ENCODE results near the gene ADCY10. TPM values are rescaled to one million over a fixed set of nuclear protein-coding genes. Genes with fewer than 3 reads are reported as not detected.
"Not testable (repeated sequence)": the region's sequence is repeated elsewhere in the genome, so short reads cannot be mapped to it uniquely, and the experiment has no call there.

ADCY10 gene
- total RNA-seq, 6 experiments from 2014 or later = 0.43 to 5.8 (median 1.5) TPM

- no peaks in the 10 kb centered on the region for H3K27me3 ChIP-seq
- TF ChIP-seq CTCF (IDR thresholded peaks at IDR 0.05) (no peak), POLR2A (IDR thresholded peaks at IDR 0.05) (peak; percentile 81)
- peaks cover 0 to 34% (median 3%) of the 10 kb centered on the region in 4 donors for H3K4me1 ChIP-seq
- intact Hi-C loops (cut with DNase I) = no loop called here
- peak overlapping the region; percentile 94 to 95 (median 94) for H3K27ac ChIP-seq
- no peaks in the 10 kb centered on the region for H3K9me3 ChIP-seq
- H3K4me3 ChIP-seq = peak overlapping the region; percentile 74 to 88 (median 79)
- WGBS (ENCODE audit: insufficient coverage, low coverage, low lambda C conversion rate, missing lambda C conversion rate) = 0% methylated on average over 9 of the region's 45 CpGs
- no peaks in the 10 kb centered on the region for H3K36me3 ChIP-seq
- DNase-seq = peak; percentile 46 to 68 (median 59)
- peak; percentile 35 to 59 (median 40) for ATAC-seq
These were observed 21.5 kb upstream of the ADCY10 start for GRCh38 chr1:167935216-167936067.

- Histone ChIP-seq H3K27ac (peak overlapping the region; percentile 94 to 95 (median 94)), H3K4me3 (peak overlapping the region; percentile 74 to 88 (median 79)), H3K4me1 (peaks cover 0 to 42% (median 3%) of the 10 kb centered on the region in 4 donors), H3K9me3 (no peaks in the 10 kb centered on the region), H3K36me3 (no peaks in the 10 kb centered on the region), H3K27me3 (no peaks in the 10 kb centered on the region)
- DNase-seq = no peak
- no peak for TF ChIP-seq CTCF (IDR thresholded peaks at IDR 0.05)
- TF ChIP-seq POLR2A (IDR thresholded peaks at IDR 0.05) = no peak
- WGBS (ENCODE audit: insufficient coverage, low coverage, low lambda C conversion rate, missing lambda C conversion rate) = 9% methylated on average over 4 of the region's 4 CpGs
- no peak for ATAC-seq
- intact Hi-C loops (cut with DNase I) = no loop called here
These were observed 20.7 kb upstream of the ADCY10 start for GRCh38 chr1:167934426-167935215.

GRCh38 chr1:167933788-167934187 lies 19.9 kb upstream of the ADCY10 start:
- H3K27ac ChIP-seq = peak overlapping the region; percentile 94 to 95 (median 94)
- no peak for TF ChIP-seq CTCF (IDR thresholded peaks at IDR 0.05)

GRCh38 chr1:167929725-167930124 lies 15.8 kb upstream of the ADCY10 start:
- intact Hi-C loops (cut with DNase I) = no loop called here
- Histone ChIP-seq H3K27me3 (no peaks in the 10 kb centered on the region), H3K4me3 (peak overlapping the region in 1 of 3 donors; percentile 33), H3K9me3 (no peaks in the 10 kb centered on the region), H3K27ac (peak overlapping the region; percentile 20 to 63 (median 43)), H3K4me1 (peaks cover 0 to 75% (median 7%) of the 10 kb centered on the region in 4 donors), H3K36me3 (no peaks in the 10 kb centered on the region)
- TF ChIP-seq CTCF (IDR thresholded peaks at IDR 0.05) (no peak), POLR2A (IDR thresholded peaks at IDR 0.05) (no peak)
- WGBS (ENCODE audit: insufficient coverage, low coverage, low lambda C conversion rate, missing lambda C conversion rate) = 36% methylated on average over 1 of the region's 1 CpG
- no peak for DNase-seq
- ATAC-seq = no peak

More at GRCh38 chr1:167933788-167934187, 19.9 kb upstream of the ADCY10 start:
- Histone ChIP-seq H3K27me3 (no peaks in the 10 kb centered on the region), H3K9me3 (no peaks in the 10 kb centered on the region), H3K36me3 (no peaks in the 10 kb centered on the region), H3K4me1 (peaks cover 0 to 49% (median 3%) of the 10 kb centered on the region in 4 donors), H3K4me3 (peak overlapping the region; percentile 74 to 88 (median 79))
- 26% methylated on average over 4 of the region's 4 CpGs for WGBS (ENCODE audit: insufficient coverage, low coverage, low lambda C conversion rate, missing lambda C conversion rate)
- intact Hi-C loops (cut with DNase I) = no loop called here
- no peak for ATAC-seq
- DNase-seq = no peak

- H3K4me3 ChIP-seq = peak overlapping the region in 1 of 3 donors; percentile 33
- 42% methylated on average over 7 of the region's 9 CpGs for WGBS (ENCODE audit: insufficient coverage, low coverage, low lambda C conversion rate, missing lambda C conversion rate)
- H3K27me3 ChIP-seq; intact Hi-C loops (cut with DNase I); DNase-seq; ATAC-seq; H3K9me3 ChIP-seq; H3K36me3 ChIP-seq: not testable (repeated sequence)
- peaks cover 0 to 78% (median 7%) of the 10 kb centered on the region in 4 donors for H3K4me1 ChIP-seq
- H3K27ac ChIP-seq = peak overlapping the region; percentile 20 to 63 (median 53)
These were observed 15.0 kb upstream of the ADCY10 start for GRCh38 chr1:167928919-167929318.

Data from right lobe of liver (tissue), 6 donors.